ENCODE measurements around the gene HPS6. TPM values are rescaled to one million over a fixed set of nuclear protein-coding genes. Genes with fewer than 3 reads are reported as not detected.
A peak's percentile ranks its signal among the peaks of the same experiment; 100 is the strongest.
"Not testable (repeated sequence)": the region's sequence is repeated elsewhere in the genome, so short reads cannot be mapped to it uniquely, and the experiment has no call there.

HPS6 gene
- total RNA-seq, 1 experiment from 2014 or later: 7.1 TPM

DNA sequence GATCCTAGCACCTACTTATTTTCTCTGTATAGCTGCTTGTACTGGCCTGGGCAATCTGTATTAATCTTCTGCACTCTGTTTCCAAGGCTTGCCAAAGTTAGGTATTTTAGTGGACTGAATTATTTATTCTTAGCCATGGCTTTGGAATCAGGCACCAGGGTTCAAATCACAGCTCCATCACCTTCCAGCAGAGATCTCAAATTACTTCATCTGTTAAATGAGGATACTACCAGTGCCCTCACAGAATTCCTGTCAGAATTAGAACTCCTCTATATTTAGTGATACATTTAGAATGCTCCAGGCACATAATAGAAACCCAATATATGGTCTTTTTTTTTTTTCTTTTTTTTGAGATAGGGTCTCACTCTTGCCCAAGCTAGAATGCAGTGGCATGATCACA lies 26.7 kb upstream of the HPS6 start:
- no peak overlapping the region for H3K4me2 ChIP-seq (ENCODE audit: low read depth, low read length, poor library complexity, severe bottlenecking)
- peaks cover 32% of the 10 kb centered on the region for H3K79me2 ChIP-seq (ENCODE audit: low read length)
- H3K4me1 ChIP-seq (ENCODE audit: low read length): no peaks in the 10 kb centered on the region
- H3K9ac ChIP-seq (ENCODE audit: low read length): no peak overlapping the region
- H3K27ac ChIP-seq (ENCODE audit: low read length): no peak overlapping the region
- no peak overlapping the region for H3K4me3 ChIP-seq (ENCODE audit: low read length)
- DNase-seq: no peak
- H3K9me2 ChIP-seq (replicated peaks; ENCODE audit: insufficient read depth, low read length): no peaks in the 10 kb centered on the region
- H2AFZ ChIP-seq (ENCODE audit: low read length): no peak overlapping the region
- H3K27me3 ChIP-seq (ENCODE audit: low read length): no peaks in the 10 kb centered on the region
- H3K9me3 ChIP-seq (ENCODE audit: low read length): no peaks in the 10 kb centered on the region
- H4K20me1 ChIP-seq (ENCODE audit: insufficient read depth, low read depth, low read length): 0 out of 2 replicates have a peak, but pooled peaks cover 3% of the 10 kb centered on the region
- no peaks in the 10 kb centered on the region for H3K36me3 ChIP-seq (ENCODE audit: insufficient read depth, low read length)

DNA sequence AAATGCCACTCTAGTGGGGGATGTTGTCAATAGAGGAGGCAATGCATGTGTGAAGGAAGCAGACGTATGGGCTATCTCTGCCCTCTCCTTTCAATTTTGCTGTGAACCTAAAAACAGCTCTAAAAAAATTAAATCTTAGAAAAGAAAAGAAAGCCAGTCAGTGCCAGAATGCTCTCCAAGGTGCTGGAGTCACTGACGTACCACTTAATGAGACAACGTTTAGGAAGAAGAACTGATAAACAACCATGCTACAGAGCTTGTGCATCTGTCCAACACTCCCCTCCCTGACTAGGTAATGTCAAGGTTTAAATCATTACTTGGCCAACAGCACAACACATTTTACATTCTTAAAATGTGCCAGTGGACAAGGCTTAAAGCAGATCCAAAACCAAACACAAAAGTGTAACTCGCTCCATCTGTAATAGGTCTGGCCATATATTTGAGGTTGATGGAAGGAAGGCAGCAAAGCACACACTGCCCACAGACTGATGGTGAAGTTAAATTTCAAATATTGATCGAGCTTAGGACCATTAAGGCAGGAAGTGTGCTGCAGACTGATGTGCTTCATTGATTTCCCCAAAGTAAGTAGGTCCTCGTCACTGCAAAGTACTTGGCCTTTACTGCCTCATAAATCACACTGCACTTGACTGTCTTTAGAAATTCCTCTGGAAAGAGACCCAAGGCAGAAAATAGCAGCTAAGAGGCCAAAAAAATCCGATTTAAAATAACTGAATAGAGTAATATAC lies 24.7 kb upstream of the HPS6 start:
- Histone ChIP-seq H3K79me2 (ENCODE audit: low read length) (peaks cover 47% of the 10 kb centered on the region), H3K4me1 (ENCODE audit: low read length) (no peaks in the 10 kb centered on the region), H3K9me3 (ENCODE audit: low read length) (no peaks in the 10 kb centered on the region), H4K20me1 (ENCODE audit: insufficient read depth, low read depth, low read length) (0 out of 2 replicates have a peak, but pooled peaks cover 4% of the 10 kb centered on the region), H3K9ac (ENCODE audit: low read length) (no peak overlapping the region), H3K4me2 (ENCODE audit: low read depth, low read length, poor library complexity, severe bottlenecking) (no peak overlapping the region), H3K27ac (ENCODE audit: low read length) (no peak overlapping the region), H3K4me3 (ENCODE audit: low read length) (no peak overlapping the region), H2AFZ (ENCODE audit: low read length) (no peak overlapping the region), H3K9me2 (replicated peaks; ENCODE audit: insufficient read depth, low read length) (no peaks in the 10 kb centered on the region), H3K36me3 (ENCODE audit: insufficient read depth, low read length) (no peaks in the 10 kb centered on the region), H3K27me3 (ENCODE audit: low read length) (no peaks in the 10 kb centered on the region)
- DNase-seq: no peak

- Histone ChIP-seq H3K79me2 (ENCODE audit: low read length) (peaks cover 84% of the 10 kb centered on the region), H3K4me1 (ENCODE audit: low read length) (no peaks in the 10 kb centered on the region), H3K9me2 (replicated peaks; ENCODE audit: insufficient read depth, low read length) (no peaks in the 10 kb centered on the region), H3K9ac (ENCODE audit: low read length) (no peak overlapping the region), H3K9me3 (ENCODE audit: low read length) (no peaks in the 10 kb centered on the region), H2AFZ (ENCODE audit: low read length) (no peak overlapping the region), H3K4me2 (ENCODE audit: low read depth, low read length, poor library complexity, severe bottlenecking) (no peak overlapping the region), H4K20me1 (ENCODE audit: insufficient read depth, low read depth, low read length) (0 out of 2 replicates have a peak, but pooled peaks cover 4% of the 10 kb centered on the region), H3K27me3 (ENCODE audit: low read length) (no peaks in the 10 kb centered on the region), H3K27ac (ENCODE audit: low read length) (no peak overlapping the region), H3K4me3 (ENCODE audit: low read length) (no peak overlapping the region), H3K36me3 (ENCODE audit: insufficient read depth, low read length) (no peaks in the 10 kb centered on the region)
- no peak for DNase-seq
Observed at GRCh38 chr10:102045292-102045691, 19.9 kb upstream of the HPS6 start.

GRCh38 chr10:102046095-102046494 lies 19.1 kb upstream of the HPS6 start:
- Histone ChIP-seq H3K9me2 (replicated peaks; ENCODE audit: insufficient read depth, low read length) (no peaks in the 10 kb centered on the region), H3K27ac (ENCODE audit: low read length) (no peak overlapping the region), H3K36me3 (ENCODE audit: insufficient read depth, low read length) (no peaks in the 10 kb centered on the region)

GRCh38 chr10:102054881-102055646 lies 10.1 kb upstream of the HPS6 start:
- peak overlapping the region; percentile 55 for H3K27ac ChIP-seq (ENCODE audit: low read length)
- not testable (repeated sequence) for H2AFZ ChIP-seq (ENCODE audit: low read length); H3K27me3 ChIP-seq (ENCODE audit: low read length); DNase-seq; H4K20me1 ChIP-seq (ENCODE audit: insufficient read depth, low read depth, low read length); H3K9me3 ChIP-seq (ENCODE audit: low read length); H3K9me2 ChIP-seq (replicated peaks; ENCODE audit: insufficient read depth, low read length); H3K36me3 ChIP-seq (ENCODE audit: insufficient read depth, low read length)
- peak overlapping the region; percentile 87 for H3K9ac ChIP-seq (ENCODE audit: low read length)
- H3K4me1 ChIP-seq (ENCODE audit: low read length): peaks cover 21% of the 10 kb centered on the region
- H3K4me3 ChIP-seq (ENCODE audit: low read length): peak overlapping the region; percentile 85
- H3K79me2 ChIP-seq (ENCODE audit: low read length): peaks cover 50% of the 10 kb centered on the region
- peak overlapping the region; percentile 74 for H3K4me2 ChIP-seq (ENCODE audit: low read depth, low read length, poor library complexity, severe bottlenecking)

More at GRCh38 chr10:102046095-102046494, 19.1 kb upstream of the HPS6 start:
- Histone ChIP-seq H3K9ac (ENCODE audit: low read length) (no peak overlapping the region), H3K27me3 (ENCODE audit: low read length) (no peaks in the 10 kb centered on the region), H4K20me1 (ENCODE audit: insufficient read depth, low read depth, low read length) (0 out of 2 replicates have a peak, but pooled peaks cover 4% of the 10 kb centered on the region), H3K9me3 (ENCODE audit: low read length) (no peaks in the 10 kb centered on the region), H3K4me3 (ENCODE audit: low read length) (no peak overlapping the region), H3K4me2 (ENCODE audit: low read depth, low read length, poor library complexity, severe bottlenecking) (no peak overlapping the region), H3K79me2 (ENCODE audit: low read length) (peaks cover 84% of the 10 kb centered on the region), H3K4me1 (ENCODE audit: low read length) (no peaks in the 10 kb centered on the region), H2AFZ (ENCODE audit: low read length) (no peak overlapping the region)
- no peak for DNase-seq

DNA sequence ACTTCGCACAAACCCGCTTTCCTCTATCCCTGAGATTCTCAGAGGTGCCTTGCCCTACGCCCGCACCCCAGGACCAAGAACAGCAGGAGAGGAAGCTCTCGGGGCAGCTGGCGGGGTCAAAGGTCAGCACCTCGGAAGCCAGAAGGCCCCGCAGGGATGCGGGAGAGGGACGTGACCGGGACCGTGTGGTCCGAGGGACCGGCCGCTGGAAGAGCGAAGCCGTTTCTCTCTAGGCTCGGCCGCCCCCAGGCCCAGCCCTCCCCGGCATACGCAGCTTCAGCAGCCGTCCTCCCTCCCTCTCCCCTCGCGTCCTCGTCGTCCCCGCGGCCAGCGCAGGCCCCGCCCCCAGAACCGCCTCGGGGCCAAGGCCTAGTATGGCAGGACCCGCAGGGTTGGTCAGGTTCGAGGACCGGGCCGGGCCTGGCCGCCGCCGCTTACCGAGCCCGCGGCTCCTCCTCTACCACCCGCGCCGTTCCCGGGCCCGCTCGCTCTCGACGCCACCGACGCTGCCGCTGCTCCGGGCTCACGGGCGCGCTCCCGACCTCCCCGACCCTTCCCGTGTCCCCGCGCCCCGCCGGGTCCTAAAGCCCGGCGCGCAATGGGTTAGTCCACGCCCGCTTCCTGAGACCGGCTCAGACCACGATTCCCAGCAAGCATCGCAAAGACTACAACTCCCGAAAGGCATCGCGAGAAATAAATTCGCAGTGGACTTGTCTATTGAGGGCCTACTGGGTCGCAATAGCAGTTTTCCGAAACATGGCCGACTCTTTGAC lies 9.3 kb upstream of the HPS6 start, which contains the start of gene ARMH3:
ARMH3 (minus strand) TSS at position 527 of the 773 bp plus-strand sequence. CDS start 16,059 bp downstream, outside the sequence.
- H3K4me1 ChIP-seq (ENCODE audit: low read length): peaks cover 21% of the 10 kb centered on the region
- no peaks in the 10 kb centered on the region for H3K27me3 ChIP-seq (ENCODE audit: low read length)
- H3K79me2 ChIP-seq (ENCODE audit: low read length): peaks cover 46% of the 10 kb centered on the region
- H3K27ac ChIP-seq (ENCODE audit: low read length): peak within 1 kb of the TSS; percentile 55
- no peaks in the 10 kb centered on the region for H3K9me3 ChIP-seq (ENCODE audit: low read length)
- no peaks in the 10 kb centered on the region for H3K9me2 ChIP-seq (replicated peaks; ENCODE audit: insufficient read depth, low read length)
- peak within 1 kb of the TSS; percentile 85 for H3K4me3 ChIP-seq (ENCODE audit: low read length)
- peak within 1 kb of the TSS; percentile 86 for H2AFZ ChIP-seq (ENCODE audit: low read length)
- H3K9ac ChIP-seq (ENCODE audit: low read length): peak within 1 kb of the TSS; percentile 87
- no peaks in the 10 kb centered on the region for H4K20me1 ChIP-seq (ENCODE audit: insufficient read depth, low read depth, low read length)
- no peaks in the 10 kb centered on the region for H3K36me3 ChIP-seq (ENCODE audit: insufficient read depth, low read length)
- H3K4me2 ChIP-seq (ENCODE audit: low read depth, low read length, poor library complexity, severe bottlenecking): peak within 1 kb of the TSS; percentile 74
- DNase-seq: peak; percentile 95

GRCh38 chr10:102059987-102060386 lies 5.2 kb upstream of the HPS6 start:
- Histone ChIP-seq H3K4me2 (ENCODE audit: low read depth, low read length, poor library complexity, severe bottlenecking) (no peak overlapping the region), H3K9me3 (ENCODE audit: low read length) (no peaks in the 10 kb centered on the region), H3K4me3 (ENCODE audit: low read length) (no peak overlapping the region), H3K9me2 (replicated peaks; ENCODE audit: insufficient read depth, low read length) (no peaks in the 10 kb centered on the region), H3K4me1 (ENCODE audit: low read length) (peaks cover 11% of the 10 kb centered on the region), H4K20me1 (ENCODE audit: insufficient read depth, low read depth, low read length) (no peaks in the 10 kb centered on the region), H3K79me2 (ENCODE audit: low read length) (peaks cover 7% of the 10 kb centered on the region), H3K27ac (ENCODE audit: low read length) (no peak overlapping the region), H3K27me3 (ENCODE audit: low read length) (no peaks in the 10 kb centered on the region), H3K36me3 (ENCODE audit: insufficient read depth, low read length) (no peaks in the 10 kb centered on the region), H3K9ac (ENCODE audit: low read length) (no peak overlapping the region), H2AFZ (ENCODE audit: low read length) (no peak overlapping the region)
- no peak for DNase-seq
